ENCODE results near the gene NDUFS2. TPM values are rescaled to one million over a fixed set of nuclear protein-coding genes. Genes with fewer than 3 reads are reported as not detected.

Gene NDUFS2
- total and polyA plus RNA-seq, 10 of the 15 experiments (the other 5 are each of a cell fraction or from before 2014, with no cell fraction given) = 66.5 to 215 (median 148) TPM

DNA sequence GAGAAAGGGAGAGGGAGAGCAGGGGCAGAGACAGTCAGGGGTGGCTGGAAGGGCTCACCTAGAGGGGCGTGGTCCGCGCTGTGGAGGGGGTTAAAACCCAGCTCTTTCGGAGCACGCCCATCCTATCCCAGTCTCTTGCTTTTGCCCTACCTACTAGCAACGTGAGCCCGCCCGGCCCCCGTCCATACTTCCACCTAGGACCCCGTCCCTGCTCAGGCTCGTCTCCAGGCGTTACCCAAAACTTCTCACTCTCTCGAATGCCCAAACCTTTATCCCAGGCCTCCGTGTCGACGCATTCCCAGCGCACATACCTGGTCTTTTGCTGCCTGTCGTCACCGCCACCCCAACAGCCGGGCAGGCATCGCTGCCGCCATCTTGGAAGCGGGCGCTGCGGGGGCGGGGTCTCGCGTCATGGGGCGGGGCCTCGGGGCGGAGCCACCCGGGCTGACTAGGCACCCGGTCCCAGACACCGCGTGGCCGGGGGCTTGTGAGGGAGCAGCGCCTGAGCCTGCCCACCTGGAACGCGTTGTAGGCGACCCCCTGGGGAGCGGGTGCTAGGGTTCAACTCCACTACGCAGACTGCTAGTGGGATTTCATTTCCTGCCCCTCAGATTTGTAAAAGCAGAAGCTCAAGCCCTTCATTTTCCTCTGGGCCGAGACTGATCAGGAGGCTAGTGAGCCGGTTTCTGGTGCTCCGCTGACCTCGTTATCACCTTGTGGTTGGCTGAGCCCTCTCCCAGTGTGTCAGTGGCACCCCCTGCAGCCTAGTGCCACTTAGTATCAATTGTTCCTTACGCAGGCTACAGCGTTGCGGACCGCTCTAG is 24.8 kb upstream of the NDUFS2 start, which contains the start of gene B4GALT3 (continued):
- TF ChIP-seq, protein P1, sequence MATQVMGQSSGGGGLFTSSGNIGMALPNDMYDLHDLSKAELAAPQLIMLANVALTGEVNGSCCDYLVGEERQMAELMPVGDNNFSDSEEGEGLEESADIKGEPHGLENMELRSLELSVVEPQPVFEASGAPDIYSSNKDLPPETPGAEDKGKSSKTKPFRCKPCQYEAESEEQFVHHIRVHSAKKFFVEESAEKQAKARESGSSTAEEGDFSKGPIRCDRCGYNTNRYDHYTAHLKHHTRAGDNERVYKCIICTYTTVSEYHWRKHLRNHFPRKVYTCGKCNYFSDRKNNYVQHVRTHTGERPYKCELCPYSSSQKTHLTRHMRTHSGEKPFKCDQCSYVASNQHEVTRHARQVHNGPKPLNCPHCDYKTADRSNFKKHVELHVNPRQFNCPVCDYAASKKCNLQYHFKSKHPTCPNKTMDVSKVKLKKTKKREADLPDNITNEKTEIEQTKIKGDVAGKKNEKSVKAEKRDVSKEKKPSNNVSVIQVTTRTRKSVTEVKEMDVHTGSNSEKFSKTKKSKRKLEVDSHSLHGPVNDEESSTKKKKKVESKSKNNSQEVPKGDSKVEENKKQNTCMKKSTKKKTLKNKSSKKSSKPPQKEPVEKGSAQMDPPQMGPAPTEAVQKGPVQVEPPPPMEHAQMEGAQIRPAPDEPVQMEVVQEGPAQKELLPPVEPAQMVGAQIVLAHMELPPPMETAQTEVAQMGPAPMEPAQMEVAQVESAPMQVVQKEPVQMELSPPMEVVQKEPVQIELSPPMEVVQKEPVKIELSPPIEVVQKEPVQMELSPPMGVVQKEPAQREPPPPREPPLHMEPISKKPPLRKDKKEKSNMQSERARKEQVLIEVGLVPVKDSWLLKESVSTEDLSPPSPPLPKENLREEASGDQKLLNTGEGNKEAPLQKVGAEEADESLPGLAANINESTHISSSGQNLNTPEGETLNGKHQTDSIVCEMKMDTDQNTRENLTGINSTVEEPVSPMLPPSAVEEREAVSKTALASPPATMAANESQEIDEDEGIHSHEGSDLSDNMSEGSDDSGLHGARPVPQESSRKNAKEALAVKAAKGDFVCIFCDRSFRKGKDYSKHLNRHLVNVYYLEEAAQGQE (IDR thresholded peaks at IDR 0.05; ENCODE audit: low read depth, low read length) = no peak
- TF ChIP-seq MTA2 (IDR thresholded peaks at IDR 0.05; ENCODE audit: low read depth) (no peak), TBL1XR1 (IDR thresholded peaks at IDR 0.05; ENCODE audit: low read depth, low read length) (no peak), RB1 (IDR thresholded peaks at IDR 0.05; ENCODE audit: borderline replicate concordance) (0 out of 2 replicates have a peak, but pooled peaks have one; percentile 38), ZNF217 (IDR thresholded peaks at IDR 0.05) (no peak), HCFC1 (IDR thresholded peaks at IDR 0.05; ENCODE audit: low read length) (peak; percentile 62), KLF5 (IDR thresholded peaks at IDR 0.05; ENCODE audit: partially characterized antibody) (no peak), SRF (IDR thresholded peaks at IDR 0.05; ENCODE audit: low read depth in 2 of 2, low read length in 2 of 2) (no peak), ZZZ3 (IDR thresholded peaks at IDR 0.05; ENCODE audit: control insufficient read depth, insufficient read length, low read depth) (no peak), ZNF384 (IDR thresholded peaks at IDR 0.05; ENCODE audit: borderline replicate concordance, low read depth, low read length) (no peak), EP300 (IDR thresholded peaks at IDR 0.05; ENCODE audit: borderline replicate concordance in 1 of 2, control insufficient read depth in 1 of 2, low read depth in 2 of 2, low read length in 2 of 2) (no peak), NRF1 (conservative IDR thresholded peaks at IDR 0.05; ENCODE audit: low read depth, low read length) (no peak), SMARCA5 (IDR thresholded peaks at IDR 0.05) (no peak), JUNB (IDR thresholded peaks at IDR 0.05) (no peak), MXI1 (IDR thresholded peaks at IDR 0.05; ENCODE audit: low read depth, low read length) (no peak), SUZ12 (IDR thresholded peaks at IDR 0.05; ENCODE audit: unreplicated experiment) (no peak), PML (IDR thresholded peaks at IDR 0.05; ENCODE audit: low read length) (peak; percentile 73; the same call in 1 of the 2 replicates), NFXL1 (IDR thresholded peaks at IDR 0.05; ENCODE audit: borderline replicate concordance) (no peak), WRNIP1 (IDR thresholded peaks at IDR 0.05; ENCODE audit: borderline replicate concordance, low read depth, low read length) (no peak)
- TF ChIP-seq, protein P2, sequence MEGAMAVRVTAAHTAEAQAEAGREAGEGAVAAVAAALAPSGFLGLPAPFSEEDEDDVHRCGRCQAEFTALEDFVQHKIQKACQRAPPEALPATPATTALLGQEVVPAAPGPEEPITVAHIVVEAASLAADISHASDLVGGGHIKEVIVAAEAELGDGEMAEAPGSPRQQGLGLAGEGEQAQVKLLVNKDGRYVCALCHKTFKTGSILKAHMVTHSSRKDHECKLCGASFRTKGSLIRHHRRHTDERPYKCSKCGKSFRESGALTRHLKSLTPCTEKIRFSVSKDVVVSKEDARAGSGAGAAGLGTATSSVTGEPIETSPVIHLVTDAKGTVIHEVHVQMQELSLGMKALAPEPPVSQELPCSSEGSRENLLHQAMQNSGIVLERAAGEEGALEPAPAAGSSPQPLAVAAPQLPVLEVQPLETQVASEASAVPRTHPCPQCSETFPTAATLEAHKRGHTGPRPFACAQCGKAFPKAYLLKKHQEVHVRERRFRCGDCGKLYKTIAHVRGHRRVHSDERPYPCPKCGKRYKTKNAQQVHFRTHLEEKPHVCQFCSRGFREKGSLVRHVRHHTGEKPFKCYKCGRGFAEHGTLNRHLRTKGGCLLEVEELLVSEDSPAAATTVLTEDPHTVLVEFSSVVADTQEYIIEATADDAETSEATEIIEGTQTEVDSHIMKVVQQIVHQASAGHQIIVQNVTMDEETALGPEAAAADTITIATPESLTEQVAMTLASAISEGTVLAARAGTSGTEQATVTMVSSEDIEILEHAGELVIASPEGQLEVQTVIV (IDR thresholded peaks at IDR 0.05; ENCODE audit: borderline replicate concordance, partially characterized antibody) = no peak
- TF ChIP-seq, protein P3, sequence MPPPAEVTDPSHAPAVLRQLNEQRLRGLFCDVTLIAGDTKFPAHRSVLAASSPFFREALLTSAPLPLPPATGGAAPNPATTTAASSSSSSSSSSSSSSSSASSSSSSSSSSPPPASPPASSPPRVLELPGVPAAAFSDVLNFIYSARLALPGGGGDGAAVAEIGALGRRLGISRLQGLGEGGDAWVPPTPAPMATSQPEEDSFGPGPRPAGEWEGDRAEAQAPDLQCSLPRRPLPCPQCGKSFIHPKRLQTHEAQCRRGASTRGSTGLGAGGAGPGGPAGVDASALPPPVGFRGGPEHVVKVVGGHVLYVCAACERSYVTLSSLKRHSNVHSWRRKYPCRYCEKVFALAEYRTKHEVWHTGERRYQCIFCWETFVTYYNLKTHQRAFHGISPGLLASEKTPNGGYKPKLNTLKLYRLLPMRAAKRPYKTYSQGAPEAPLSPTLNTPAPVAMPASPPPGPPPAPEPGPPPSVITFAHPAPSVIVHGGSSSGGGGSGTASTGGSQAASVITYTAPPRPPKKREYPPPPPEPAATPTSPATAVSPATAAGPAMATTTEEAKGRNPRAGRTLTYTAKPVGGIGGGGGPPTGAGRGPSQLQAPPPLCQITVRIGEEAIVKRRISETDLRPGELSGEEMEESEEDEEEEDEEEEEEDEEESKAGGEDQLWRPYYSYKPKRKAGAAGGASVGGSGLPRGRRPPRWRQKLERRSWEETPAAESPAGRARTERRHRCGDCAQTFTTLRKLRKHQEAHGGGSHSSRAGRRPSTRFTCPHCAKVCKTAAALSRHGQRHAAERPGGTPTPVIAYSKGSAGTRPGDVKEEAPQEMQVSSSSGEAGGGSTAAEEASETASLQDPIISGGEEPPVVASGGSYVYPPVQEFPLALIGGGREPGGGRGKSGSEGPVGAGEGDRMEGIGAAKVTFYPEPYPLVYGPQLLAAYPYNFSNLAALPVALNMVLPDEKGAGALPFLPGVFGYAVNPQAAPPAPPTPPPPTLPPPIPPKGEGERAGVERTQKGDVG (CRISPR knock-in tag; IDR thresholded peaks at IDR 0.05) = no peak
